NCI-H748 (cell line): ENCODE data around the gene EPHA2.
"Not testable (repeated sequence)": the region's sequence is repeated elsewhere in the genome, so short reads cannot be mapped to it uniquely, and the experiment has no call there.

ENCODE experiments used
- DNase-seq: peaks from one replicate; lab custom pipeline; 2025; ENCODE audit not compliant: unreplicated experiment; lab: John Stamatoyannopoulos, UW

Gene EPHA2

GRCh38 chr1:16155537-16156410, at the start of gene EPHA2:
TSS of gene EPHA2 (minus strand) at chr1:16156069. CDS start at chr1:16155932, 137 bp downstream.
- peak; percentile 60 for DNase-seq

- no peak for DNase-seq
These were observed 49.4 kb upstream of the EPHA2 start for GRCh38 chr1:16205334-16205671.

DNA sequence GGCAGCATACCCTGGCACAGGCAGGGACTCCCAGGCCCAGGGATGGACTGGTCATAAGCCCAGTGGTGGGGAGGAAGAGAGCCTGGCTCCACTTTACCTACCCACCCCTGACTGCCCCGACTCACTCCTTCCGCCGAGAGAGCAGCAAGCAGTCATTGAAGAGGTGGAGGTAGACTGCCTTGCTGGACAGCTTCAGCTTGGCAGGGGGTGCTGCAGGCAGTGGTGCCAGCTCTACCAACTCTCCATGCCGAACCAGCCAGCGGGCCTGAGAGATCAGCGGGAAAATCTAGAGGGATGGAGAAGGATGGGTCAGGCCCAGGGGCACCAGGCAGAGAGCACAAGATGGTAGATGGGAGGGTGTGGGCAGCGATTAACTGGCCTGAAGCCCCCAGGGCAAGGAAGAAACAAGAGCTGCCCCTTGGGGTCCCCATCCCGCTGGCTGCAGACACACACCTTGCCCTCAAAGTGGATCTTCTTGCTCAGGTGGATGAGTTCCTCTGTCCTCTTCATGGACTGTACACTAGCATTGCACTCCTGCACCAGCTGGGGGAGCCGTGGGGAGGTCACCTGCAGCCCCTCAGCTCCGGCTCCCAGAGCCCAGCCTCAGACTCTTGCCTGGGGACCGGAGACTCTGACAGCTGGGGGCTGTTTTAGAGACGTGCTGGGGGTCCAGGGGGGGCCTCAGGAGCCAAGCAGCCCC, 48.9 kb upstream of the EPHA2 start:
- DNase-seq = peak; percentile 29

GRCh38 chr1:16204216-16204615, 48.3 kb upstream of the EPHA2 start:
- DNase-seq = no peak

GRCh38 chr1:16203550-16203949, 47.7 kb upstream of the EPHA2 start:
- DNase-seq = no peak

GRCh38 chr1:16202281-16203210, 46.7 kb upstream of the EPHA2 start:
- no peak for DNase-seq

- no peak for DNase-seq
These were observed 43.8 kb upstream of the EPHA2 start for GRCh38 chr1:16199700-16200099.

DNA sequence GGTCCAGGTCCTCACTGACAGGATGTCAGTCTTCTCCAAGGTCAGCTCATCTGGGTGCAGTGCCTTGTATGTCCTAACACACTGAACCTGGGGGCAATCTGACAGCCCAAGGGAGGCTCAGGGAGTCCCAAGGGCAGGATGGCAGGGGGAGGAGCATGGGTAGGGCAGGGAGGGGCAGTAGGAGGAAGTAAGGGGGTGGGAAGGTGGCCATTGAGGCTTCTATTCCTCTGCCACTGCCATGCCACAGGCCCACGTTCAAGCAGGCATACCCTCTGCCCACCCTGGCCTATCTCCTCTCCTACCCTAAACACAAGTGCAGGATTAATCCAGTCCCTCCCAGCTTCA, 43.3 kb upstream of the EPHA2 start:
- no peak for DNase-seq

DNA sequence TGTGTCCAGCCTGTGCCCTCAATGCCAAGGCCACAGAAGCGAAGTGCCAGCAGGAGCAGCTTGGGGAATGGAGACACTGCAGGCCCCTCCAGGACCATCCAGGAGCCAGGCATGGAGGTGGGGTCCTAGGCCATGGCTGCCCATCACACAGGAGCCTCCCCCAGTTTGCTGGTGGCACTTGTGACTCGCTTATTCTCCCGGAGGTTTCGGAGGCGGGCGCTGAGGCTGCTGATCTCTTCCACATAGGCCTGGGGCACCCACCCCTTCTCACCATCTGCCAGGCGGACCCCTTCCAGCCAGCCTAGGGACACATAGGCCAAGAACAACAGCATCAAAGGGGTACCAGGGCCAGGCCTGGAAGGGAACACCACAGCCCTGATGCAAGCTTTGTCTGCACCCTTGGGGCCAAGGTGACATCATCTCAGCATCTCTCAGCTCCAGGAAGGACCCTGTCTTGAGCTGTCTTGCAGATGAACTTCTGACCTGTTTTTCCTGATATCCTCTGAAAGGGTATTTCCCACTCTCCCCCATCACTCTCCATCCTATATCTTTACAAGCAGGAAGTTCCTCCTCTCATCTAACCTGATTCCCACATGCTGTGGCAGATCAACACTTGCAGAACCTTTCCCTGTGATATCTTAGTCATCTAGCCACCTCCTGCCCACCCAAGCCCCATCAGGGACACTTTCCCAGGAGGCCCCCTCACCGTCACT, 42.7 kb upstream of the EPHA2 start:
- DNase-seq = no peak

GRCh38 chr1:16196874-16197273, 41.0 kb upstream of the EPHA2 start:
- no peak for DNase-seq

DNA sequence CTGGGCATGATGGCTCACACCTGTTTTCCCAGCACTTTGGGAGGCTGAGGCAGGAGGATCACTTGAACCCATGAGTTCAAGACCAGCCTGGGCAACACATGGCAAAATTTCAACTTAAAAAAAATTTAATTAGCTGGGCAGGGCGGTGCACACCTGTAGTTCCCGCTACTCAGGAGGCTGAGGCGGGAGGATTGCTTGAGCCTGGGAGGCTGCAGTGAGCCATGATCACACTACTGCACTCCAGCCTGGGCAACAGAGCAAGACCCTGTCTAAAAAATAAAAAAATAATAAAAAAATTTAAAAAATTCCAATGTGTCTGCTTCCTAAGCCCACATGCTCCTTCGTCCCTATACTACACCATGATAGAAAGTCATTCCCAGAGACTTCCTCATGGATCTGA, 40.3 kb upstream of the EPHA2 start:
- DNase-seq = not testable (repeated sequence)

DNA sequence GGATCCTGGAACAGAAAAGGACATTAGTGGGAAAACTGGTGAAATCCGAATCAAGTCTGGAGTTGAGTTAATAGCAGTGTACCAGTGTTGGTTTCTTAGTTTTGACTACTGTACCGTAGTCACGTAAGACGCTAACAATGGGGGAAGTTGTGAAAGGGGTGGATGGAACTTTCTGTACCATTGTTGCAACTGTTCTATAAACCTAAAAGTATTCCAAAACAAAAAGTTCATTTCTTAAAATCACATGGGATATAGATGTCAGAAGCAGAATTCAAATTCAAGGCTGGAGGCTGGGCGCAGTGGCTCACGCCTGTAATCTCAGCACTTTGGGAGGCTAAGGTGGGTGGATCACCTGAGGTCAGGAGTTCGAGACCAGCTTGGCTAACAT, 39.6 kb upstream of the EPHA2 start:
- DNase-seq = no peak

GRCh38 chr1:16191916-16192546, 36.2 kb upstream of the EPHA2 start:
- no peak for DNase-seq

DNA sequence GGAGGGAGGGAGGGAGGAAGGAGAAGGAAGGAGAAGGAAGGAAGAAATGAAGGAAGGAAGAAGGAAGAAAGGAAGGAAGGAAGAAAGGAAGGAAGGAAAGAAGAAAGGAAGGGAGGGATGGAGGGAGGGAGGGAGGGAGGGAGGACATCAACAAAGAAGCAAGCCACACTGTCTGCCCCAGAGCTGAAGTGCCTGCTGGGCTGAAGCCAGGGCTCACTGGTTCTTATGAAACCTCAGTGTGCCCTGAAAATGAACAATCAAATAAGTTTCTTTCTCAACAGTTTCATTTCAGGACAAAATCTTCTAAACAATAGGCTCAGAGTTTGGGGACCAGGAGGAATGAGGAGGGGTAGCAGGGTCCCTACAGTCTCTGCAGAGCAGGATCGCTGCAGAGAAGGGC, 35.4 kb upstream of the EPHA2 start:
- DNase-seq = no peak

DNA sequence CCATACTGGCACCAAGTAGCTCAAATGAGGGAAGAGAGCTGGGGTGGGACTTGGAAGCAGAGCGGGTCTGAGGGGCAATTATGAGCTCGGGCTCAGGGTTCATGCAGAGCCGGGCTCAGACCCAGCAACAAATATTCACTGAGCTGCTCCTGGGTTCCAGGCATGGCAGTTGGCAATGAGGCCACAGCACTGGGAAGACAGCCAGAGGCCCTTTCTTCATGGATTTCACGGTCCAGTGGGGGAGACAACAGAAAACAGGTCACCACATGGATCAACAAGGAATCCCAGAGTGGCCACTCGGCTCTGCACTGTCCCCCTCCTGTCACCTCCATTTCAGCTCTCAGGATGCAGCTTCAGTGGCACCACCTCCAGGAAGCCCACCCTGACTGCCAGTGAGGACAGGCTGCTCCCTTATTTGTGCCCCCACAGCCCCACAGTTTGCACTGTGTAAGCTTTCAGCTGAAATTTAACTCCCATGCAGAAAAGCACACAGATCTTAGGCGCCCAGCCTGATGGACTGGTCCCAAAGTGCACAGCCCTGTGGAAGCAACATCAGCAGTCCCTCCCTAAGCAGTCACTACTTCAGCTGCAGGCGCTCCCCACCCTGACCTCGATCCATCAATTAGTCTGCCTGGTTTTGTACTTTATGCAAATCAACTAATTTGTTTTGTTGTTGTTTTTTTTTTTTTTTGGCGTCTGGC, 34.2 kb upstream of the EPHA2 start:
- DNase-seq = no peak

DNA sequence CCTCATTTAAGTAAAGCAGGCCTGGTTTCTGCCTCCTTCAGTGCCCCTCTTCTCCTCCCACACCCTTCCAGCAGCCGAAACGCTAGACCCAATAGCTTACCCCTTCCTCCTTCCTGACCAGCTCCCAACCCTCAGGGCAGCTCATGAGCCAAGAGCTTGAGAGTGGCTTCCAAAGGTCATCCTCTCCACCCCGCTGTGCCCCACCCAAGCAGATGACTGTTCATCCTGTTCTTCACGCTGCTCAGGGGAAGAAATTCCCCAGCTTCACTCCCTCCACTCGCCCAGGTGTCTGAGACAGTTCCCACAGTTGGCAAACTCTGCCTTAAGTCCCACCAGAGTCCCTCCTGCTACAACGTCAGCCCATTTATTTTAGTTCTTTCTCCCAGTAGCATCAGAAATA, 33.1 kb upstream of the EPHA2 start:
- no peak for DNase-seq

DNA sequence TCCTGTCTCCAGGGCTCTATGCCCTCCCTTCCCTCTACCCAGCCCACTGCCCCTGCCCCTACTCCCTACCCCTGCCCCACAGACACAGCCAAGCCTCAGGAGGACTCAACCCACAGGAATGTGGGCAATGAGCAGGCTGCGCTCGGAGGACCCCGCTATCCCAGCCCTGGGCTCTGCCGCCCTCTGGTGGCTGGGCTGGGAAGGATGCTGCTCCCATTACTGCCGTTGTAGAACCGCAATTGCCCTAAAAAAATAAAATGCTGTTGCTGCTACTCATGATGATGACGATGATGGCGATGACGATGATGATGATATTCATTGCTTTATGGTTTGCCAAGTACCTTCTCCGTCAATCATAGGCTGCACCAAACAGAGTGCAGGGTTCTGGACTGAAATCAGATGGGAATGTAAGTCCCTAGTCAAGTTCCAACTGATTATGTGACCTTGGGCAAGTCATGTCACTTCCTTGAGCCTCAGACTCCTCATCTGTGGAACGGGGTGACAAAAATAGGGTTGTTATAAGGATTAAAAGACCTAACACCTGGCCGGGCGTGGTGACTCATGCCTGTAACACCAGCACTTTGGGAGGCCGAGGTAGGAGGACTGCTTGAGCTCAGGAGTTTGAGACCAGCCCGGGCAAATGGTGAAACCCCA, 32.0 kb upstream of the EPHA2 start:
- DNase-seq = peak; percentile 51

- DNase-seq = no peak
These were observed 30.9 kb upstream of the EPHA2 start for GRCh38 chr1:16186655-16187235.
